ENCODE results near the gene TMUB2.
A peak's percentile ranks its signal among the peaks of the same experiment; 100 is the strongest.

Gene TMUB2

GRCh38 chr17:44207319-44207718 is 20.5 kb downstream of the TMUB2 start:
- no peaks in the 10 kb centered on the region for H3K79me2 ChIP-seq (ENCODE audit: insufficient read depth, low read length)
- no peak overlapping the region for H2AFZ ChIP-seq (ENCODE audit: low read length)
- peaks cover 33% of the 10 kb centered on the region for H3K4me1 ChIP-seq (ENCODE audit: insufficient read depth, low read length, severe bottlenecking)
- no peaks in the 10 kb centered on the region; the same call in 1 of the 2 replicates for H3F3A ChIP-seq (ENCODE audit: insufficient read depth, low read length)
- H3K4me3 ChIP-seq (ENCODE audit: low read depth, low read length, poor library complexity, severe bottlenecking), result no peak overlapping the region
- H3K36me3 ChIP-seq (ENCODE audit: insufficient read depth, low read length), result peaks cover 47% of the 10 kb centered on the region
- no peak overlapping the region for H3K27ac ChIP-seq (ENCODE audit: low read depth, low read length, poor library complexity, severe bottlenecking)
- TF ChIP-seq CTCF (IDR thresholded peaks at IDR 0.05; ENCODE audit: low read length), result no peak
- TF ChIP-seq EZH2 (IDR thresholded peaks at IDR 0.05; ENCODE audit: borderline replicate concordance, low read length), result no peak
- H4K20me1 ChIP-seq (ENCODE audit: insufficient read depth, low read length), result no peaks in the 10 kb centered on the region
- no peak overlapping the region for H3K9ac ChIP-seq (ENCODE audit: low read length)
- no peaks in the 10 kb centered on the region for H3K9me2 ChIP-seq (ENCODE audit: low read depth, low read length)
- no peaks in the 10 kb centered on the region for H3K9me3 ChIP-seq (ENCODE audit: low read length)
- H3K27me3 ChIP-seq (ENCODE audit: insufficient read depth, low read length), result no peaks in the 10 kb centered on the region
- no peak overlapping the region for H3K4me2 ChIP-seq (ENCODE audit: low read length)

GRCh38 chr17:44207743-44208142 is 21.0 kb downstream of the TMUB2 start:
- no peak overlapping the region for H3K9ac ChIP-seq (ENCODE audit: low read length)
- no peak for TF ChIP-seq EZH2 (IDR thresholded peaks at IDR 0.05; ENCODE audit: borderline replicate concordance, low read length)
- no peak for TF ChIP-seq CTCF (IDR thresholded peaks at IDR 0.05; ENCODE audit: low read length)
- H3K36me3 ChIP-seq (ENCODE audit: insufficient read depth, low read length), result peaks cover 47% of the 10 kb centered on the region
- no peaks in the 10 kb centered on the region; the same call in 1 of the 2 replicates for H3F3A ChIP-seq (ENCODE audit: insufficient read depth, low read length)
- peaks cover 35% of the 10 kb centered on the region for H3K4me1 ChIP-seq (ENCODE audit: insufficient read depth, low read length, severe bottlenecking)
- H3K27me3 ChIP-seq (ENCODE audit: insufficient read depth, low read length), result no peaks in the 10 kb centered on the region
- no peak overlapping the region for H3K4me2 ChIP-seq (ENCODE audit: low read length)
- H3K9me3 ChIP-seq (ENCODE audit: low read length), result no peaks in the 10 kb centered on the region
- no peak overlapping the region for H3K27ac ChIP-seq (ENCODE audit: low read depth, low read length, poor library complexity, severe bottlenecking)
- H3K9me2 ChIP-seq (ENCODE audit: low read depth, low read length), result no peaks in the 10 kb centered on the region
- no peaks in the 10 kb centered on the region for H3K79me2 ChIP-seq (ENCODE audit: insufficient read depth, low read length)
- no peak overlapping the region for H2AFZ ChIP-seq (ENCODE audit: low read length)
- no peaks in the 10 kb centered on the region for H4K20me1 ChIP-seq (ENCODE audit: insufficient read depth, low read length)
- H3K4me3 ChIP-seq (ENCODE audit: low read depth, low read length, poor library complexity, severe bottlenecking), result no peak overlapping the region

- Histone ChIP-seq H3K9me2 (ENCODE audit: low read depth, low read length) (no peaks in the 10 kb centered on the region), H3K4me2 (ENCODE audit: low read length) (peak overlapping the region; percentile 68), H3K9me3 (ENCODE audit: low read length) (no peaks in the 10 kb centered on the region), H3K27ac (ENCODE audit: low read depth, low read length, poor library complexity, severe bottlenecking) (peak overlapping the region; percentile 49), H3K27me3 (ENCODE audit: insufficient read depth, low read length) (no peaks in the 10 kb centered on the region), H2AFZ (ENCODE audit: low read length) (no peak overlapping the region), H3K4me3 (ENCODE audit: low read depth, low read length, poor library complexity, severe bottlenecking) (peak overlapping the region; percentile 41), H3K4me1 (ENCODE audit: insufficient read depth, low read length, severe bottlenecking) (peaks cover 34% of the 10 kb centered on the region), H3F3A (ENCODE audit: insufficient read depth, low read length) (no peaks in the 10 kb centered on the region; the same call in 1 of the 2 replicates), H3K9ac (ENCODE audit: low read length) (peak overlapping the region; percentile 64), H3K36me3 (ENCODE audit: insufficient read depth, low read length) (peaks cover 67% of the 10 kb centered on the region), H3K79me2 (ENCODE audit: insufficient read depth, low read length) (no peaks in the 10 kb centered on the region), H4K20me1 (ENCODE audit: insufficient read depth, low read length) (no peaks in the 10 kb centered on the region)
- no peak for TF ChIP-seq EZH2 (IDR thresholded peaks at IDR 0.05; ENCODE audit: borderline replicate concordance, low read length)
Observed at GRCh38 chr17:44209786-44210341, 23.1 kb downstream of the TMUB2 start.

All from OCI-LY1 (cell line).